ENCODE data around the gene SATB2.
A peak's percentile ranks its signal among the peaks of the same experiment; 100 is the strongest.

SATB2 gene

GRCh38 chr2:199464606-199465352 is 7.0 kb upstream of the SATB2 start:
- CTCF ChIA-PET: interaction anchor here (0.7 to 0.9 kb wide), 3 partner anchors 21 to 31 kb away, joined by 3 to 4 read pairs (median 3); no protein-coding TSS in a partner anchor

GRCh38 chr2:199463708-199464605 is 6.2 kb upstream of the SATB2 start:
- H3K9me3 ChIP-seq (ENCODE audit: control insufficient read depth, insufficient read depth, low read depth, low read length): no peaks in the 10 kb centered on the region
- H3K4me3 ChIP-seq (ENCODE audit: low read depth, low read length): no peak overlapping the region
- peaks cover 4% of the 10 kb centered on the region; the same call in 1 of the 2 replicates for H3K4me1 ChIP-seq (ENCODE audit: control insufficient read depth, insufficient read depth, low read length)
- CTCF ChIA-PET: interaction anchor here (0.6 to 0.9 kb wide), 3 partner anchors 22 to 42 kb away, joined by 3 to 4 read pairs (median 3); no protein-coding TSS in a partner anchor
- peak; percentile 36; the same call in 1 of the 2 replicates for TF ChIP-seq ZNF335 (tag by site-specific recombination; conservative IDR thresholded peaks at IDR 0.05)
- TF ChIP-seq ZNF221 (tag by site-specific recombination; IDR thresholded peaks at IDR 0.05; ENCODE audit: borderline replicate concordance): no peak
- POLR2A ChIA-PET: no interaction called here
- no peak overlapping the region; the same call in 1 of the 2 replicates for H3K27ac ChIP-seq (ENCODE audit: extremely low read depth, low read depth, low read length)
- no peaks in the 10 kb centered on the region for H3K36me3 ChIP-seq (ENCODE audit: control insufficient read depth in 2 of 2, insufficient read depth in 1 of 2, low read length in 2 of 2)

More at GRCh38 chr2:199464606-199465352, 7.0 kb upstream of the SATB2 start:
- H3K9me3 ChIP-seq (ENCODE audit: control insufficient read depth, insufficient read depth, low read depth, low read length): no peaks in the 10 kb centered on the region
- H3K27ac ChIP-seq (ENCODE audit: extremely low read depth, low read depth, low read length): no peak overlapping the region
- no peak for TF ChIP-seq YY2 (tag by site-specific recombination; IDR thresholded peaks at IDR 0.05)
- no peak for TF ChIP-seq ZNF10 (tag by site-specific recombination; IDR thresholded peaks at IDR 0.05)
- no peak for TF ChIP-seq EGR2 (tag by site-specific recombination; IDR thresholded peaks at IDR 0.05; ENCODE audit: low read depth)
- no peak for TF ChIP-seq ZNF394 (tag by site-specific recombination; IDR thresholded peaks at IDR 0.05; ENCODE audit: borderline replicate concordance)
- no peak for TF ChIP-seq ZNF366 (tag by site-specific recombination; conservative IDR thresholded peaks at IDR 0.05)
- TF ChIP-seq ZNF174 (tag by site-specific recombination; IDR thresholded peaks at IDR 0.05): no peak
- no peak for TF ChIP-seq ZXDB (tag by site-specific recombination; IDR thresholded peaks at IDR 0.05)
- TF ChIP-seq SCRT2 (tag by site-specific recombination; IDR thresholded peaks at IDR 0.05): no peak
- no peaks in the 10 kb centered on the region for H3K36me3 ChIP-seq (ENCODE audit: control insufficient read depth in 2 of 2, insufficient read depth in 1 of 2, low read length in 2 of 2)
- POLR2A ChIA-PET: no interaction called here
- H3K4me1 ChIP-seq (ENCODE audit: control insufficient read depth, insufficient read depth, low read length): peaks cover 4% of the 10 kb centered on the region; the same call in 1 of the 2 replicates
- no peak overlapping the region for H3K4me3 ChIP-seq (ENCODE audit: low read depth, low read length)

GRCh38 chr2:199462956-199463692 is 5.4 kb upstream of the SATB2 start:
- H3K9me3 ChIP-seq (ENCODE audit: control insufficient read depth, insufficient read depth, low read depth, low read length): no peaks in the 10 kb centered on the region
- peak overlapping the region; percentile 61; the same call in 1 of the 2 replicates for H3K27ac ChIP-seq (ENCODE audit: extremely low read depth, low read depth, low read length)
- TF ChIP-seq PATZ1 (tag by site-specific recombination; IDR thresholded peaks at IDR 0.05) (peak; percentile 43), ZNF768 (tag by site-specific recombination; IDR thresholded peaks at IDR 0.05) (no peak), ZSCAN30 (tag by site-specific recombination; IDR thresholded peaks at IDR 0.05) (peak; percentile 68), ZNF544 (tag by site-specific recombination; IDR thresholded peaks at IDR 0.05) (no peak), ZNF654 (tag by site-specific recombination; IDR thresholded peaks at IDR 0.05; ENCODE audit: low read depth) (peak; percentile 28), ZBTB26 (tag by site-specific recombination; optimal IDR thresholded peaks at IDR 0.05) (peak; percentile 17), ZBTB17 (tag by site-specific recombination; IDR thresholded peaks at IDR 0.05) (0 out of 2 replicates have a peak, but pooled peaks have one; percentile 31), CTCF (tag by site-specific recombination; IDR thresholded peaks at IDR 0.05) (peak; percentile 54), ZBTB20 (tag by site-specific recombination; IDR thresholded peaks at IDR 0.05) (peak; percentile 49; the same call in 1 of the 2 replicates)
- ChIA-PET CTCF (interaction anchor here (0.7 to 1.5 kb wide), 3 partner anchors 9 to 499 kb away, joined by 3 to 10 read pairs (median 4); no protein-coding TSS in a partner anchor), POLR2A (interaction anchor here (0.6 to 1.6 kb wide), 2 partner anchors 10 to 121 kb away, joined by 3 to 5 read pairs; no protein-coding TSS in a partner anchor)
- H3K36me3 ChIP-seq (ENCODE audit: control insufficient read depth in 2 of 2, insufficient read depth in 1 of 2, low read length in 2 of 2): no peaks in the 10 kb centered on the region
- H3K4me3 ChIP-seq (ENCODE audit: low read depth, low read length): peak overlapping the region; percentile 41
- H3K4me1 ChIP-seq (ENCODE audit: control insufficient read depth, insufficient read depth, low read length): peaks cover 4% of the 10 kb centered on the region; the same call in 1 of the 2 replicates

Measured in HEK293 (cell line).